Measurements from ENCODE around the gene CTNNA3.

Gene CTNNA3

GRCh38 chr10:66604195-66604594, 1091.8 kb downstream of the CTNNA3 start:
- no peak for DNase-seq

- DNase-seq: no peak
Measured at GRCh38 chr10:66591865-66592264, 1104.1 kb downstream of the CTNNA3 start.

- DNase-seq: no peak
Measured at GRCh38 chr10:66587680-66588050, 1108.3 kb downstream of the CTNNA3 start.

GRCh38 chr10:66586897-66587679, 1108.9 kb downstream of the CTNNA3 start:
- no peak for DNase-seq

GRCh38 chr10:66586073-66586472, 1109.9 kb downstream of the CTNNA3 start:
- no peak for DNase-seq

- DNase-seq: no peak
Measured at GRCh38 chr10:66575251-66575855, 1120.6 kb downstream of the CTNNA3 start.

- DNase-seq: no peak
Measured at GRCh38 chr10:66572700-66573099, 1123.3 kb downstream of the CTNNA3 start.

GRCh38 chr10:66565999-66566398, 1130.0 kb downstream of the CTNNA3 start:
- DNase-seq: no peak

- DNase-seq: no peak
Measured at GRCh38 chr10:66564287-66564686, 1131.7 kb downstream of the CTNNA3 start.

GRCh38 chr10:66555061-66555460, 1140.9 kb downstream of the CTNNA3 start:
- no peak for DNase-seq

GRCh38 chr10:66552331-66552730, 1143.7 kb downstream of the CTNNA3 start:
- no peak for DNase-seq

- no peak for DNase-seq
Measured at GRCh38 chr10:66550351-66550750, 1145.6 kb downstream of the CTNNA3 start.

- DNase-seq: no peak
Measured at GRCh38 chr10:66538908-66539307, 1157.1 kb downstream of the CTNNA3 start.

- DNase-seq: no peak
Measured at GRCh38 chr10:66538371-66538770, 1157.6 kb downstream of the CTNNA3 start.

GRCh38 chr10:66537186-66537585, 1158.8 kb downstream of the CTNNA3 start:
- no peak for DNase-seq

GRCh38 chr10:66535439-66535838, 1160.6 kb downstream of the CTNNA3 start:
- no peak for DNase-seq

GRCh38 chr10:66534866-66535265, 1161.1 kb downstream of the CTNNA3 start:
- DNase-seq: no peak

GRCh38 chr10:66521506-66521905, 1174.5 kb downstream of the CTNNA3 start:
- no peak for DNase-seq

- DNase-seq: no peak
Measured at GRCh38 chr10:66519616-66520015, 1176.4 kb downstream of the CTNNA3 start.

- no peak for DNase-seq
Measured at GRCh38 chr10:66514666-66515065, 1181.3 kb downstream of the CTNNA3 start.

- DNase-seq: no peak
Measured at GRCh38 chr10:66513504-66513903, 1182.5 kb downstream of the CTNNA3 start.

- DNase-seq: no peak
Measured at GRCh38 chr10:66505003-66505657, 1190.9 kb downstream of the CTNNA3 start.

GRCh38 chr10:66501356-66501755, 1194.6 kb downstream of the CTNNA3 start:
- DNase-seq: no peak

GRCh38 chr10:66483966-66484365, 1212.0 kb downstream of the CTNNA3 start:
- DNase-seq: no peak
